Body of pancreas (tissue), 4 donors: ENCODE results near the gene ARL8B. TPM values are rescaled to one million over a fixed set of nuclear protein-coding genes. Genes with fewer than 3 reads are reported as not detected.

Experiments used
- ATAC-seq: fragments of 150-250 bp; one replicate; pipeline ENCODE4 v1.9.1; 2016
- DNase-seq, 4 donors: peaks; one replicate each; pipeline ENCODE4 v3.0.0-alpha.2; 2019
- H3K27ac ChIP-seq, 4 donors: fragments of 200-600 bp; sonication (generic); 1 replicate in 3 of 4; 2 replicates in 1 of 4; pipeline versions ENCODE4 v1.5.1 to v1.6.1; 2016 to 2019; ENCODE audit warnings: mild to moderate bottlenecking in 1 of 4, mixed read lengths in 1 of 4, moderate library complexity in 1 of 4
- H3K27me3 ChIP-seq, 2 donors: fragments of 200-600 bp; sonication (generic); one replicate each; pipeline ENCODE4 v1.6.0; 2016; ENCODE audit warnings: mild to moderate bottlenecking in 1 of 2
- H3K36me3 ChIP-seq, 2 donors: fragments of 200-600 bp; sonication (generic); replicated peaks in 1 of 2; 2 replicates each; pipeline ENCODE4 v1.5.1; 2016; ENCODE audit warnings: low read depth in 2 of 2; ENCODE audit not compliant: insufficient read depth in 1 of 2
- H3K4me1 ChIP-seq: fragments of 200-600 bp; sonication (generic); one replicate; pipeline ENCODE4 v1.6.0; 2016
- H3K4me3 ChIP-seq, 2 donors: fragments of 200-600 bp; sonication (generic); 1 replicate in 1 of 2; 2 replicates in 1 of 2; pipeline ENCODE4 v1.5.1; 2016 to 2019
- H3K9me3 ChIP-seq, 3 donors: fragments of 200-600 bp; sonication (generic); 1 replicate in 2 of 3; 2 replicates in 1 of 3; pipeline ENCODE4 v1.5.1; 2016
- POLR2A ChIP-seq, 3 donors: fragments of 450-650 bp; IDR thresholded peaks; one replicate each; pipeline ENCODE4 v1.6.1; 2016; ENCODE audit warnings: antibody characterized with exemption in 3 of 3, mild to moderate bottlenecking in 2 of 3
- WGBS, 2 donors: methylation state at CpG; one replicate each; pipeline ENCODE4 v1.1.5; 2017; 5-methylcytosine and 5-hydroxymethylcytosine counted together
- intact Hi-C: fragments of 100-400 bp; cut with DNase I; formaldehyde crosslinking; loops from one replicate; pipeline ENCODE4 v1.15.1; 2023
- small RNA-seq: library from RNA; depleted of rRNA; stranded (forward); fragments of <200 nt; gene quantifications from one replicate; pipeline ENCODE3, GENCODE V24; 2016
- total RNA-seq, 2 donors: library from RNA; depleted of rRNA; stranded (reverse); fragments of >200 nt; gene quantifications; one replicate each; pipeline ENCODE4 v1.1.0, GENCODE V29; 2016
- TF ChIP-seq, protein P1 (sequence below), 7 experiments: fragments of 450-650 bp in 4 of 7; fragments of 200-600 bp in 3 of 7; sonication (generic) in 3 of 7; IDR thresholded peaks; one replicate each; pipeline ENCODE4 v1.5.1; 2016 to 2019; ENCODE audit warnings: antibody characterized with exemption in 7 of 7

Gene ARL8B
- total RNA-seq, 2 donors from 2014 or later: 21.0 to 30.3 TPM

DNA sequence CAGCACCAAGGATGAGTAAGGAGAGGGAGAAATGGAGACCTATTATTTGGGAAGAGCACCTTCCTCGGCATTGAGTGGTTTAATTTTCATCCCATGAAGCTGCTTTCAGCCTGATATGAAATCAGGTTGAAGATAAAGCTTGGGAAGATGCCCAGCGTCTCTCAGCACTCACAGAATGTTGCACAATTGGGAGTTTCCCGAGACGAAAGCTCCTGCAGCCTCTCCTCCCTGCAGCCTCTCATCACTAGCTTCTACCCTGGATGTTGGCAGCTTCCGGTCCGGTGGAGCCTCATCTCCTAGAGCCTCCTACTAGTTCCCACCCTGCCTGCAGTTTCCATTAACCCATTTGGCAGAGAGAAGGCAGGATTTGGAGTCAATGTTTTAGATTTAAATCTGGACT lies 105.7 kb downstream of the ARL8B start:
- Histone ChIP-seq H3K27ac (no peak overlapping the region), H3K27me3 (no peaks in the 10 kb centered on the region), H3K4me1 (no peaks in the 10 kb centered on the region), H3K4me3 (no peak overlapping the region), H3K36me3 (no peaks in the 10 kb centered on the region), H3K9me3 (no peaks in the 10 kb centered on the region)
- no peak for ATAC-seq
- 41 to 44% methylated on average over 6 of the region's 6 CpGs for WGBS, 2 donors
- no peak for DNase-seq
- intact Hi-C loops: no loop called here
- TF ChIP-seq, protein P1, sequence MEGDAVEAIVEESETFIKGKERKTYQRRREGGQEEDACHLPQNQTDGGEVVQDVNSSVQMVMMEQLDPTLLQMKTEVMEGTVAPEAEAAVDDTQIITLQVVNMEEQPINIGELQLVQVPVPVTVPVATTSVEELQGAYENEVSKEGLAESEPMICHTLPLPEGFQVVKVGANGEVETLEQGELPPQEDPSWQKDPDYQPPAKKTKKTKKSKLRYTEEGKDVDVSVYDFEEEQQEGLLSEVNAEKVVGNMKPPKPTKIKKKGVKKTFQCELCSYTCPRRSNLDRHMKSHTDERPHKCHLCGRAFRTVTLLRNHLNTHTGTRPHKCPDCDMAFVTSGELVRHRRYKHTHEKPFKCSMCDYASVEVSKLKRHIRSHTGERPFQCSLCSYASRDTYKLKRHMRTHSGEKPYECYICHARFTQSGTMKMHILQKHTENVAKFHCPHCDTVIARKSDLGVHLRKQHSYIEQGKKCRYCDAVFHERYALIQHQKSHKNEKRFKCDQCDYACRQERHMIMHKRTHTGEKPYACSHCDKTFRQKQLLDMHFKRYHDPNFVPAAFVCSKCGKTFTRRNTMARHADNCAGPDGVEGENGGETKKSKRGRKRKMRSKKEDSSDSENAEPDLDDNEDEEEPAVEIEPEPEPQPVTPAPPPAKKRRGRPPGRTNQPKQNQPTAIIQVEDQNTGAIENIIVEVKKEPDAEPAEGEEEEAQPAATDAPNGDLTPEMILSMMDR (IDR thresholded peaks at IDR 0.05): no peak
- no peak for TF ChIP-seq POLR2A (IDR thresholded peaks at IDR 0.05)

DNA sequence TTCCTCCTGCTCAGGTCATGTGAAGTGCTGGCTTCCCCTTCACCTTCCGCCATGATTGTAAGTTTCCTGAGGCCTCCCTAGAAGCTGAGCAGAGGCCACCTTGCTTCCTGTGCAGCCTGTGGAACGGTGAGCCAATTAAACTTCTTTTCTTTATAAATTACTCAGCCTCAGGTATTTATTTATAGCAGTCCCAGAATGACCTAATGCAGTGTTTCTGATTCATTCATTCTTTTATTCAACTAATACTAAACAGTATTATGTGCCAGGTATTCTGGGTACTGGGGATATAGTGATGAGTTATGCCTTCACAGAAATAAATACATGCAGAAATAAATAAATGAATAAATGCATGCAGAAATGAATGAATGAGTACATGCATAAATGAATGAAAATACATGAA lies 107.3 kb downstream of the ARL8B start:
- 56 to 63% methylated on average over 2 of the region's 2 CpGs for WGBS, 2 donors
- no peak for DNase-seq
- intact Hi-C loops: no loop called here

More for the DNA sequence above, 107.3 kb downstream of the ARL8B start:
- Histone ChIP-seq H3K9me3 (no peaks in the 10 kb centered on the region), H3K27me3 (no peaks in the 10 kb centered on the region), H3K36me3 (no peaks in the 10 kb centered on the region), H3K27ac (no peak overlapping the region), H3K4me1 (no peaks in the 10 kb centered on the region), H3K4me3 (no peak overlapping the region)
- TF ChIP-seq POLR2A (IDR thresholded peaks at IDR 0.05): no peak
- TF ChIP-seq, protein P1 (IDR thresholded peaks at IDR 0.05): no peak
- ATAC-seq: no peak

Small RNA genes within 50 kb of the gene (small RNA-seq; reads per million reads assigned to genes)
- gene AC090955.1: not detected
- not detected for gene RF00019

Other genes with a start within 250 kb of the ARL8B start
- gene BHLHE40, start 142.9 kb upstream of the ARL8B start, total RNA-seq: 10 to 100 TPM; 28.5 to 30.3 TPM
- 10 to 100 TPM; 23.9 to 46.1 TPM for gene EDEM1, start 65.4 kb downstream of the ARL8B start, total RNA-seq